ENCODE data around the gene CDC42EP3. TPM values are rescaled to one million over a fixed set of nuclear protein-coding genes. Genes with fewer than 3 reads are reported as not detected.

CDC42EP3 gene
- 22.9 TPM for total RNA-seq

- peak in 2 of 3 donors; percentile 54 to 56 for DNase-seq (ENCODE audit: low read depth in 2 of 3, low spot score in 2 of 3)
Observed at GRCh38 chr2:37671009-37671815, at the start of gene CDC42EP3. CDC42EP3 (minus strand) TSS chr2:37671642; CDS start chr2:37646587, 25,055 bp downstream.

- no peak for DNase-seq (ENCODE audit: low read depth in 2 of 3, low spot score in 2 of 3)
Observed at GRCh38 chr2:37721201-37721560, 49.7 kb upstream of the CDC42EP3 start.

- DNase-seq (ENCODE audit: low read depth in 2 of 3, low spot score in 2 of 3): no peak
Observed at GRCh38 chr2:37720533-37721200, 49.2 kb upstream of the CDC42EP3 start.

GRCh38 chr2:37718515-37719161 lies 47.2 kb upstream of the CDC42EP3 start:
- peak in 2 of 3 donors; percentile 18 to 42 for DNase-seq (ENCODE audit: low read depth in 2 of 3, low spot score in 2 of 3)

GRCh38 chr2:37713258-37713700 lies 41.8 kb upstream of the CDC42EP3 start:
- DNase-seq (ENCODE audit: low read depth in 2 of 3, low spot score in 2 of 3): peak in 1 of 3 donors; percentile 32

GRCh38 chr2:37711831-37712230 lies 40.4 kb upstream of the CDC42EP3 start:
- no peak for DNase-seq (ENCODE audit: low read depth in 2 of 3, low spot score in 2 of 3)

- DNase-seq (ENCODE audit: low read depth in 2 of 3, low spot score in 2 of 3): peak in 2 of 3 donors; percentile 33 to 77
Observed at GRCh38 chr2:37711308-37711731, 39.9 kb upstream of the CDC42EP3 start.

GRCh38 chr2:37709111-37709510 lies 37.7 kb upstream of the CDC42EP3 start:
- no peak for DNase-seq (ENCODE audit: low read depth in 2 of 3, low spot score in 2 of 3)

GRCh38 chr2:37708146-37708545 lies 36.7 kb upstream of the CDC42EP3 start:
- peak in 1 of 3 donors; percentile 32 for DNase-seq (ENCODE audit: low read depth in 2 of 3, low spot score in 2 of 3)

GRCh38 chr2:37707393-37707792 lies 36.0 kb upstream of the CDC42EP3 start:
- no peak for DNase-seq (ENCODE audit: low read depth in 2 of 3, low spot score in 2 of 3)

- DNase-seq (ENCODE audit: low read depth in 2 of 3, low spot score in 2 of 3): no peak
Observed at GRCh38 chr2:37706334-37707183, 35.1 kb upstream of the CDC42EP3 start.

GRCh38 chr2:37705191-37705590 lies 33.7 kb upstream of the CDC42EP3 start:
- no peak for DNase-seq (ENCODE audit: low read depth in 2 of 3, low spot score in 2 of 3)

GRCh38 chr2:37698931-37699481 lies 27.6 kb upstream of the CDC42EP3 start:
- no peak for DNase-seq (ENCODE audit: low read depth in 2 of 3, low spot score in 2 of 3)

- DNase-seq (ENCODE audit: low read depth in 2 of 3, low spot score in 2 of 3): no peak
Observed at GRCh38 chr2:37695336-37695735, 23.9 kb upstream of the CDC42EP3 start.

- DNase-seq (ENCODE audit: low read depth in 2 of 3, low spot score in 2 of 3): no peak
Observed at GRCh38 chr2:37692711-37693110, 21.3 kb upstream of the CDC42EP3 start.

- DNase-seq (ENCODE audit: low read depth in 2 of 3, low spot score in 2 of 3): no peak
Observed at GRCh38 chr2:37689751-37690150, 18.3 kb upstream of the CDC42EP3 start.

GRCh38 chr2:37688771-37689468 lies 17.5 kb upstream of the CDC42EP3 start:
- DNase-seq (ENCODE audit: low read depth in 2 of 3, low spot score in 2 of 3): no peak

- no peak for DNase-seq (ENCODE audit: low read depth in 2 of 3, low spot score in 2 of 3)
Observed at GRCh38 chr2:37686792-37687526, 15.5 kb upstream of the CDC42EP3 start.

- DNase-seq (ENCODE audit: low read depth in 2 of 3, low spot score in 2 of 3): no peak
Observed at GRCh38 chr2:37684809-37685208, 13.4 kb upstream of the CDC42EP3 start.
